ENCODE data around the gene MED6. TPM values are rescaled to one million over a fixed set of nuclear protein-coding genes. Genes with fewer than 3 reads are reported as not detected.

The MED6 gene
- total and polyA plus RNA-seq, 2 experiments from 2014 or later = 49.2 to 49.6 TPM

GRCh38 chr14:70571139-70571538 lies 29.3 kb downstream of the MED6 start:
- peaks cover 4% of the 10 kb centered on the region; the same call in 2 of the 3 replicates for H3K9me3 Mint-ChIP-seq
- Histone ChIP-seq H2AFZ (no peak overlapping the region), H3K36me3 (ENCODE audit: insufficient read depth) (peaks cover under 1% of the 10 kb centered on the region), H3K27me3 (ENCODE audit: insufficient read depth) (no peaks in the 10 kb centered on the region), H4K20me1 (replicated peaks; ENCODE audit: insufficient read depth) (no peaks in the 10 kb centered on the region; the same call in 1 of the 2 replicates), H3K79me2 (replicated peaks; ENCODE audit: insufficient read depth) (peaks cover 17% of the 10 kb centered on the region; the same call in 1 of the 2 replicates), H3K9me2 (ENCODE audit: insufficient read depth) (no peaks in the 10 kb centered on the region), H3K4me2 (no peak overlapping the region), H3K4me1 (ENCODE audit: insufficient read depth) (peaks cover 16% of the 10 kb centered on the region), H3K4me3 (no peak overlapping the region), H3F3A (replicated peaks; ENCODE audit: low read depth) (no peaks in the 10 kb centered on the region), H3K27ac (ENCODE audit: low read depth) (no peak overlapping the region)
- TF ChIP-seq REST (IDR thresholded peaks at IDR 0.05; ENCODE audit: unreplicated experiment) (no peak), EZH2 (IDR thresholded peaks at IDR 0.05; ENCODE audit: low read depth, unreplicated experiment) (no peak), ZNF331 (CRISPR knock-in tag; IDR thresholded peaks at IDR 0.05; ENCODE audit: low read depth) (no peak), JUNB (IDR thresholded peaks at IDR 0.05; ENCODE audit: unreplicated experiment) (no peak), EZH2phosphoT487 (IDR thresholded peaks at IDR 0.05; ENCODE audit: unreplicated experiment) (no peak)
- TF ChIP-seq, protein P1, sequence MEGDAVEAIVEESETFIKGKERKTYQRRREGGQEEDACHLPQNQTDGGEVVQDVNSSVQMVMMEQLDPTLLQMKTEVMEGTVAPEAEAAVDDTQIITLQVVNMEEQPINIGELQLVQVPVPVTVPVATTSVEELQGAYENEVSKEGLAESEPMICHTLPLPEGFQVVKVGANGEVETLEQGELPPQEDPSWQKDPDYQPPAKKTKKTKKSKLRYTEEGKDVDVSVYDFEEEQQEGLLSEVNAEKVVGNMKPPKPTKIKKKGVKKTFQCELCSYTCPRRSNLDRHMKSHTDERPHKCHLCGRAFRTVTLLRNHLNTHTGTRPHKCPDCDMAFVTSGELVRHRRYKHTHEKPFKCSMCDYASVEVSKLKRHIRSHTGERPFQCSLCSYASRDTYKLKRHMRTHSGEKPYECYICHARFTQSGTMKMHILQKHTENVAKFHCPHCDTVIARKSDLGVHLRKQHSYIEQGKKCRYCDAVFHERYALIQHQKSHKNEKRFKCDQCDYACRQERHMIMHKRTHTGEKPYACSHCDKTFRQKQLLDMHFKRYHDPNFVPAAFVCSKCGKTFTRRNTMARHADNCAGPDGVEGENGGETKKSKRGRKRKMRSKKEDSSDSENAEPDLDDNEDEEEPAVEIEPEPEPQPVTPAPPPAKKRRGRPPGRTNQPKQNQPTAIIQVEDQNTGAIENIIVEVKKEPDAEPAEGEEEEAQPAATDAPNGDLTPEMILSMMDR (conservative IDR thresholded peaks at IDR 0.05; ENCODE audit: low read depth in 2 of 2) = no peak
- H3K36me3 Mint-ChIP-seq (ENCODE audit: low read depth) = peaks cover 23% of the 10 kb centered on the region
- ATAC-seq (no peak), DNase-seq (ENCODE audit: low spot score) (peak; percentile 4)
- H3K27me3 Mint-ChIP-seq (ENCODE audit: insufficient read depth, low read depth, poor library complexity) = no peaks in the 10 kb centered on the region
- no peak overlapping the region for H3K4me3 Mint-ChIP-seq
- no peak overlapping the region for H3K27ac Mint-ChIP-seq
- peaks cover 14% of the 10 kb centered on the region for H3K4me1 Mint-ChIP-seq

DNA sequence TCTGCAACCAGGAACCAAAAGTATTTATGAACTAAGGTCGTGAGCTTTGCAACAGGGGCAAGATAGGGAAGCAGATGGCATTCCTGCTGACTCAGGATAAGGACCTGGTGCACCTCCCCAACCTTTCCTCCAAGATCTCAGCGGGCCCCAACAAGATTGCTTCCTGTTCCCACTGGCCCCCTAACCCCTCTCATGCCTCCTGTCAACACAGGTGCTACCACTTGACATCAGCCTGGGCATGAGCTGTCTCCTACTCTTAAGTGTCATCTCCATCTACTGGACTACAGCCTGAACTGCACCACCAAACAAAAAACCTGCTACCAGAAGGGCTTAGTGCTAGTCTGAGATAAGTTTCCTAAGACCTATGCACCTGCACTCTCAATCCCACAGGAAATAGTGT lies 32.7 kb downstream of the MED6 start:
- Histone ChIP-seq H3K79me2 (replicated peaks; ENCODE audit: insufficient read depth) (peaks cover 20% of the 10 kb centered on the region; the same call in 1 of the 2 replicates), H4K20me1 (replicated peaks; ENCODE audit: insufficient read depth) (no peaks in the 10 kb centered on the region; the same call in 1 of the 2 replicates), H2AFZ (no peak overlapping the region), H3K9me2 (ENCODE audit: insufficient read depth) (0 out of 2 replicates have a peak, but pooled peaks cover 3% of the 10 kb centered on the region), H3K4me3 (no peak overlapping the region), H3K36me3 (ENCODE audit: insufficient read depth) (peaks cover 22% of the 10 kb centered on the region), H3K27me3 (ENCODE audit: insufficient read depth) (no peaks in the 10 kb centered on the region), H3F3A (replicated peaks; ENCODE audit: low read depth) (no peaks in the 10 kb centered on the region), H3K4me1 (ENCODE audit: insufficient read depth) (peaks cover 16% of the 10 kb centered on the region), H3K4me2 (no peak overlapping the region), H3K27ac (ENCODE audit: low read depth) (no peak overlapping the region)
- peak; percentile 98 for ATAC-seq
- DNase-seq (ENCODE audit: low spot score) = peak; percentile 92
- H3K4me1 Mint-ChIP-seq = peaks cover 14% of the 10 kb centered on the region
- H3K27ac Mint-ChIP-seq = no peak overlapping the region
- peaks cover 24% of the 10 kb centered on the region for H3K9me3 Mint-ChIP-seq
- peaks cover 48% of the 10 kb centered on the region for H3K36me3 Mint-ChIP-seq (ENCODE audit: low read depth)
- TF ChIP-seq ZNF462 (CRISPR knock-in tag; IDR thresholded peaks at IDR 0.05) = no peak
- TF ChIP-seq, protein P1 (conservative IDR thresholded peaks at IDR 0.05; ENCODE audit: low read depth in 2 of 2) = peak; percentile 81 to 93
- H3K27me3 Mint-ChIP-seq (ENCODE audit: insufficient read depth, low read depth, poor library complexity) = peaks cover 4% of the 10 kb centered on the region
- no peak overlapping the region for H3K4me3 Mint-ChIP-seq

Data from GM23338 (cell line).